Left kidney (tissue), 2 donors: Measurements from ENCODE around the gene DYRK1A. TPM values are rescaled to one million over a fixed set of nuclear protein-coding genes. Genes with fewer than 3 reads are reported as not detected.
A peak's percentile ranks its signal among the peaks of the same experiment; 100 is the strongest.

Experiments
- DNase-seq: peaks from one replicate; pipeline ENCODE4 v3.0.0-alpha.2; 2013
- polyA plus RNA-seq: library from polyadenylated mRNA; unstranded; fragments of 120-200 nt; gene quantifications from one replicate; pipeline ENCODE4 v1.2.1, GENCODE V29; 2013; ENCODE audit not compliant: insufficient read length

Gene DYRK1A
- polyA plus RNA-seq, 1 donor: 77.0 TPM

- DNase-seq: no peak
Measured at GRCh38 chr21:37450445-37450941, 83.9 kb downstream of the DYRK1A start.

- no peak for DNase-seq
Measured at GRCh38 chr21:37451446-37451845, 84.9 kb downstream of the DYRK1A start.

DNA sequence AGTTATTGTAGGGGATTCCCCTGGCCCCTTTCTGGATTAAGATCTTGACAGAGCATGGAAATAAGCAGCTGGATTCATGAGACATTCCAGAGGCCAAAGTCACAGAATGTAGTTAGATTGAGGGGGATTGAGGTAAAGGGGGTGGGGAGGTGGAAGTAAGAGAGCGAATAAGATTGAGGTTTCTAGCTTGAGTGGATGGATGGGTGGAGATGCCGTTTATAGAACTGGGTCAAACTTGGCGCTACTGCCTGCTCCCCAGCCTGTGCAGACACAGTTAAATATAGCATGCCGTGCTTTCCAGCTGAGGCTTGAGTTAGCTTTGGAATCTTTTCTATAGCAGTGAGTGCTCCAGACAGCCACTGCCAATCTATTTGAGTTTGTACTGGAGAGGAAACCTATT lies 85.7 kb downstream of the DYRK1A start:
- DNase-seq: no peak

DNA sequence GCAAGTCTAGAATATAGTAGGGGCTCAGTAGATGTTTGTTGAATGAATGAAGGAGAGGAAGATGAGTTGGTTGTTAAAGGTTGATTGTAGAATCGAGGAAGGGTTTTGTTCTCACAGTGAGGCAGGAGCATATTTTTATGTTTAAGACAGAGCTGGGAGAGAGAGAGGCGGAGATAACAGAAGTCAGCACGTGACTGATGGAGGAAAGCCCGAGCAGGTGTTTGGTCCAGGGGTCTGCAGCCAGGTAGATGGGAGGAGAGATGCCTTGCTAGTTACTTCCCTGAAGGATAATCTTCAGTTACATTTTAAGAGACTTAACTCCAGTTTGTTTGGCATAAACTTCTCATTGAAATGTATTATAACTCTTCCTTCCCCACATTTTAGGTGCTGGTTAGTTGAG lies 86.8 kb downstream of the DYRK1A start:
- DNase-seq: no peak

GRCh38 chr21:37454869-37455503 lies 88.4 kb downstream of the DYRK1A start:
- no peak for DNase-seq

DNA sequence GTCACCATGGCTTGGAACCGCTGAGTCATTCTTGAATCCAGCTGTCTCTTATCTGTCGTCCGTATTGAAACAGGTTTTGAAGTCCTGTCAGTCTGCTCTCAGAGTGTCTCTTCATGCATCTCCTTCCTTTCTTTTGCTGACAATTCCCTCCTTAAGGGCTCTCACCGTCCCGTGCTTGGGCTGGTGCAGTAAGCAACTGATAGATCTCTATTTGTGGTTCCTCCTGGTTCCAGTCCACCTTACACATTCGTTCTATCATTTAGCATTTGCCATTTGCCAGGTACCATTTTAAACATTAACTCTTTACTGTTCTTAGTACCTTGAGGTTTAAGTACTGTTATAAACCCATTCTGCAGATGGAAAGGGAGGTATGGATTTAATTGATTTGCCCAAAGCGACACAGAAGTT lies 88.9 kb downstream of the DYRK1A start:
- no peak for DNase-seq

DNA sequence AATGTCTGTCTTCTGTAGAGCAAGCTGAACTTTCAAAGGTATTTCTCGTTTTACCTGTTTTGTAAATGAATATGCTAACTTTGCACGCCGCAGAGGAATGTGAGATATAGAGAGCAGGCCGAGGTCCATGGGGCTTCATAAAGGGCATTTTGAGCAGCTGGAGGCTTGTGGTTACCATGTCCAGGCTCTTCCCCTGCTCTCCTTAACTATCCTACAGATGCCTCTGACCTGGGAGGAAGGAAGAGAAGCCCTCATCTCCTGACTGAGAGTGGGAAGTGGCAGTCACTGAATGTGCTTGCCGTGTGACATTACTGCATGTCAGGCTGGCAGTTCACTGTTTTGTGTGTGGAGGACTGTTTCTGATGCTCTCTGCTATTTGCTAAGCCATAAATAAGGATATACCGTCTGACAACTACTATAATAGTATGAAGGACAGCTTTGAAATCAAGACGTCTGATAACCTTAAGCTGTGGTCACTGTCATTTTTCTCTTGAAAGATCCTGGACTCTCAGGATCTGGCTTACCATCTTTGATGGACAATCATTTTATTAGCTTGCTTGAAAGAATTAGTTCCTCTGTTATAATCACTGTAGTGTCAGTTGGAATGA lies 92.2 kb downstream of the DYRK1A start:
- no peak for DNase-seq

- no peak for DNase-seq
Measured at GRCh38 chr21:37459575-37459974, 93.0 kb downstream of the DYRK1A start.

DNA sequence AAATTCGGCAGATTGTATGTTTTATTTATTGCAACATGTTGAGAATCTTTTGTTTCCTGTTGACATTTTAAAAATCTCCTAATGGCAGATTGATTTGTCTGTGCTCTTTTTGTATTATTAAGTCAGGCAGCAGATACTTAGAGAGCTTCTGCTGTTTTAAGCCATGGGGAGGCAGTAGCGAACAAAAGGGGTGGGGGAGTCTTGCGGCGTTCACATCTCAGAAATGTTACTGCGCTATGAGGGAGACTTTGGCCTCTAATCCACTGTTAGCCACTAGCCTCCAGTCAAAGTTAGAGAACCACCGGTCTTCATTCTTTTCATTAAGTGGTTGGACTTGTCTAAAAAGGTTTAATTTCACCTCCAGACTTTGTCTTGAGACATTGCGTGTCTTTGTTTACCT lies 93.6 kb downstream of the DYRK1A start:
- DNase-seq: no peak

GRCh38 chr21:37461479-37461878 lies 94.9 kb downstream of the DYRK1A start:
- DNase-seq: no peak

GRCh38 chr21:37462087-37462861 lies 95.7 kb downstream of the DYRK1A start:
- no peak for DNase-seq

- no peak for DNase-seq
Measured at GRCh38 chr21:37463083-37463801, 96.7 kb downstream of the DYRK1A start.

DNA sequence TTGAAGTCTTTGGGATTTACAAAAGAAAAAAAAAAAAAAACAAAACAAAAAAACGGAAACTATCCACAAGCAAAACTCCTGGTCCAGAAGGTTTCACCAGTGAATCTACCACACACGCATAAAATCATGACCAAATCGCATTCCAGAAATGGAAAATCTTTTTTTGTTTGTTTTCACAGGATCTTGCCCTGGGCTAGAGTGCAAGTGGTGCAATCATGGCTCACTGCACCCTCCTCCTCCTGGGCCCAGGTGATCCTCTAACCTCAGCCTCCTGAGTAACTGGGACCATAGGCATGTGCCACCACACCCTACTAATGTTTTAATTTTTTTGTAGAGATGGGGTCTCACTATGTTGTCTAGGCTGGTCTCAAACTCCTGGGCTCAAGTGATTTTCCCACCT lies 100.5 kb downstream of the DYRK1A start:
- DNase-seq: no peak

GRCh38 chr21:37468909-37469308 lies 102.3 kb downstream of the DYRK1A start:
- no peak for DNase-seq

- DNase-seq: no peak
Measured at GRCh38 chr21:37469441-37469840, 102.9 kb downstream of the DYRK1A start.

- DNase-seq: no peak
Measured at GRCh38 chr21:37472581-37472980, 106.0 kb downstream of the DYRK1A start.

GRCh38 chr21:37473491-37473890 lies 106.9 kb downstream of the DYRK1A start:
- DNase-seq: no peak

GRCh38 chr21:37474342-37474741 lies 107.8 kb downstream of the DYRK1A start:
- no peak for DNase-seq

DNA sequence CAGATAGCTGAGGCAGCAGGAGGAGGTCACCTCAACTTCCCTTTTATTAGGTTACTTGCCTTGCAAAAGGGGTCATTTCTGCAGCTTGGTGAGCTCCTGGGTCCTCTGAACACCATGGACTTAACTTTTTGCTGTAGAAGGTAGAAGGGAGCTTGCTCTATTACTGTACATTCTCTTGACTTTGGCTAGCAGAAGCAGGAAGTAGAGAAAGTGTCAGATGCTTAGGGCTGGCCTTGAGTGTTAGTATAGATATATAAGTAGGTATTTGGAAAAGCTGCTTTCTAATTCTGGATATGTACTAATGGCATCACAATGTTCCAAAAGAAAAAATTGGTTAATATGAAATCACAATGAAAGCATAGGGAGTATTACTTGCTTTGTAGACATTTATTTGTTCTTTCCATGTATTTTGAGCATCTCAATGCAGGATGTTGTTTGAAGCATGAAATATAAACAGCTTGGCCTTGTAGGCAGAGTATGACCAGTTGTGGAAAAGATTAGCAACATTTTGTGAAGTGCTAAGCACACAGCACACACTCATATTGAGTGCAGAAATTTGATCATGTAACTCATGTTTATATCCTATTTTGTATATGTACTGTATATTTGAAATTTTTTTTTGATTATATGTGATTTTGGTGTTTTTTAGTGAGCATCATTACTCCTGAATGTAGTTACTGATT lies 108.8 kb downstream of the DYRK1A start:
- DNase-seq: no peak

DNA sequence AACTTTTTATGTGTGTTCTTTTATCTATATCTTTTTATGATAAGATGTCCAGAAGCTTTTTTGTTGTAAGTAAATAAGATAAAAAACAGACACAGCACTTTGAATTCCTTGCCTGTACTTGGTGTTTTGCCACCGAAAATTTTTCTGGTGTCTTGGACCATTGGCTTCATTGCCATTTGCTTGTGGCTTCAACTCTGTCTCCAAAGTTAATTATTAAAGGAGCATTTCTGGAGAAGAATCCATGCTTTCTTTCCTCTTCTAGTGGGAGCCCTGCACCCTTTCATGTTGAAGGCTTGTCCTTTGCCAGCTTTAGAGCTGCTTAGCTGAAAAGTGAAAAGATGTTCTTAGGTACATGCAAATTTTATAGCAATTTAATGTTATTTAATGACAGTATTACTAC lies 112.2 kb downstream of the DYRK1A start:
- DNase-seq: peak; percentile 17

- DNase-seq: no peak
Measured at GRCh38 chr21:37483776-37484175, 117.2 kb downstream of the DYRK1A start.
